Hematopoietic multipotent progenitor cell treated with erythropoietin and hydrocortisone succinate and interleukin-3 and kit ligand, for 4 days (in vitro differentiated cells): ENCODE data around the gene DDX52.
A peak's percentile ranks its signal among the peaks of the same experiment; 100 is the strongest.

Experiments
- DNase-seq: peaks from one replicate; pipeline ENCODE4 v3.0.0-alpha.2; 2015

Gene DDX52

DNA sequence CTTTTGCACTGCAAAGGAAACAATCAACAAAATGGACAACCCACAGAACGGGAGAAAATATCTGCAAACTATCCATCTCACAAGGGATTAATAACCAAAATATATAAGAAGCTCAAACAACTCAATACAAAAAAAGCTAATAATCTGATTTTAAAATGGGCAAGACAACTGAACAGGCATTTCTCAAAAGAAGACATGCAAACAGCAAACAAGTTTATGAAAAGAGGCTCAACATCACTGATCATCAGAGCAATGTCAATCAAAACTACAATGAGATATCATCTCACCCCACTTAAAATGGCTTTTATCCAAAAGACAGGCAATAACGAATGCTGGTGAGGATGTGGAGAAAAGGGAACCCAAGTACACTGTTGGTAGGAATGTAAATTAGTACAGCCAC is 68.8 kb downstream of the DDX52 start:
- DNase-seq = no peak

DNA sequence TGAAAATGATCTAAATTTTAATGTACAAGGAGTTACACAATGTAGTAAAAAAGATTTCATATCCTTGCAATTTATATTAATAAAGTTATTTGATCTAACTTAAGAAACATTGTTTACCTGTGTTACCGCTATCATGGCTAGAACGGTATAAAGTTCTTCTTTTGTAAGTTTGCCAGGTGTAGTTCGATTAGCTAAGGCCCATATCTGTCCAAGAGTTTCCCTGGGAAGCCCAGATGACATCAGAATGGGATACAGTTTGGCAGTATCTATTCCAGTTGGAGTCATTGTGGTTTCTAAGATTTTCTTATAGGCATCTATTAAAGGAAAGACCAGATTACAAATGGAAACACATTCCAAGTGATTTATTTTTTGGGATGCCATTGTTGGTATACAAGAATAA is 71.6 kb downstream of the DDX52 start:
- no peak for DNase-seq

DNA sequence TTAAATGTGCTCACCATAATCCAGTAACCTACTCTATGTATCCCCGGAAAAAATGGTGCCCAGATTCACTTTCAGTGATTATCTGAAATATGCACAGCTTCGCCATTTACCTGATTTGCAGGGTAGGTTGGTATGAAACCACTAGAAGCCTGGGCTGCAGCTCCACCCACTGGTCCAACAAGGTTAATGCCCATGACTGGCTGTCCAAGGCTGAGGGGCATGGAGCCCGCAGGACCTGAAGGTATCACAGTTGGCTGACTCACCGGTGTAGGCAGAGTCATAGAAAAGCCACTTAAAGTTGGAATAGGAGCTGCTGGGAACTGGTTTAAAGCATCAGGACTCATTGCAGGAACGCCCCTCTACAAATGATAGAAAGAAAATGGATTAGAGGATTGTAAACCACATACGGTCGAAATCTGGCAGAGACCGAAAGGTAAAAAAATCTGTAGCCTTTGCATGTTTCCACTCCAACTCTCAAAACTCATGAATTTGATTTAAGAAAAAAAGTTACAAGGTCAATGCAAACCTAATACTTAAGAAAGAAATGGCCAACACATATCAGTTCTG is 72.6 kb downstream of the DDX52 start:
- peak; percentile 78 for DNase-seq

DNA sequence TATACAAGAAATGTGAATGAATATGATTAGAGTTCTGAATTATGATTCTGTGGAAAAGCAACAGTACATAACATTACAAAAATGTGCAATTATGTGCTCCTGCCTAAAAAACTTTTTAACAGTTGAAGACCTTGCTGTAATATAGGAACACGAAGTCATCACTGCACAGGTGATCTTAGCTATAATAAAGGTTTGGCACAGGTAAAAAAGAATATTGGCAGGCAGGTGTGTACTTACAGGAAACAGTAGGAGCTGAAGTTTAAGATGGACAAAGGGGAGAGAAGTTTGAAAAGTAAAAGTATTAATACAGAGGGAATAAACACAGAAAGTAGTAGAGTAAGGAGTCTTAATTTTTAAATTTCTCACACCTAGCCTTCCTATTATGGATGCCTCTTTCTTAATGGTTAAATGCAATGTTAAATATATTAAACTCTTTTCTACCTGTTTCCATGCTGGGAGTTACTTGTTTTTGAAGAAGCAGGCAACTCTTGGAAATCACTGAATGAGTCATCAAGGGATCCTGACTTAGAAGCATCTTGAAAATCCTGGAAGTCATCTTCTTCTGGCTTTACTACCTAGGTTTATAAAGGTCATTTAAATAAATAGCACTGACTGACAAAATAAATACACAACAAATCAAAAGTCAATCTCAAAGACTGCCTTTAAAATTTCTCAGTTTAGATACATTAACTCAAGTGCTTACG is 74.7 kb downstream of the DDX52 start:
- no peak for DNase-seq

DNA sequence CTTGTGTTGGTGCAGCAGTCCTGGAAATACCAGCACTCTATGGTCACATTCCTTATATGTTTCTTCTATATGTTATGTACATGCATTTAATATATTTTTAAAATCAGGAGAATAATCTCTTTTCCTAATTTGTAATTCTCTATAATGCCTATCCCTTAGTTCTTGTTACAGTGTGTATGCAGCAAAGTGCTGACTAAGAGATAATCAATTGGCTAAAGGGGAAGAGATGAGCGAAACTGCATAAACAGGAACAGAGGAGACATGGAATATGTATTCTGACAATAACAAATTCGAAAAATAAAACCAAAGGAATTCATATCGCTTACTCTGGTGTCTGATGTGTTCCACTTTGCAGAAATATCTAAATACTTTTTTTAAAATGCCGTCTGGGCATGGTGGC is 75.7 kb downstream of the DDX52 start:
- DNase-seq = no peak

DNA sequence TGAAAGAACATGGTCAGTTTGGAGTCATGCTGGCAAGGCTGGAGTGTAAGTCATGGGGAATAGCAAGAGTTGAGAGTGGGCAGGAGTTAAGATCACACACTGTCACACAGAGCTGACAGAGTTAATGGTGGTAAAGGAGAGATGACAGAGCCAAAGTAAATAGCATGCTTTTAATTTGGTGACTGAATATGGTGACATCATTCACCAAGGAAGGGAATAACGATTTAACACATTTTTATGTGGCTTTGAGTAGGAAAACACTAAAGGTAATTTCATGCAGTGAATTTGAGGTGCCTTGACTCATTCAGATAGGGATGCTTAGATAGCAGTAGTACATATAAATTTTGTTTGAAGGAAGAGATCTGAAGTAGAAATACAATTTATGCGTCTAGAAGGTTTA is 76.1 kb downstream of the DDX52 start:
- DNase-seq = no peak

DNA sequence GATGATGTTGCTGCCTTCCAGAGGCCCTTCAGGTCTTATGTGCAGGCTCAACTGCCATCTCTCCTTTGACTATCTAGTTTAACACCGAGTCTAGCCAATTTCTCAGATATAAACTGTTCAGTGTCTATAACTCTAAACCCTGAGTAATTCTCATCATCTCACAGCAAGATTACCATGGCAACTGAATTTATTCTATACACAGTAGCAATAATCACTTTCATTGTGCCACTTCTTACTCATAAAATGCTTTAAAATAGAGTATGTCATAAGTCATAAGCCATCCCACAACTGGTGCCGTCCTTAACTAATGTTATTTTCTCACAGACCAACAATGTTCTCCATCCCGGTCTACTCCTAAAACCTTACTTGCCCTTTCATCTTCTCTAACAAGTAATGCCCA is 79.0 kb downstream of the DDX52 start:
- no peak for DNase-seq

DNA sequence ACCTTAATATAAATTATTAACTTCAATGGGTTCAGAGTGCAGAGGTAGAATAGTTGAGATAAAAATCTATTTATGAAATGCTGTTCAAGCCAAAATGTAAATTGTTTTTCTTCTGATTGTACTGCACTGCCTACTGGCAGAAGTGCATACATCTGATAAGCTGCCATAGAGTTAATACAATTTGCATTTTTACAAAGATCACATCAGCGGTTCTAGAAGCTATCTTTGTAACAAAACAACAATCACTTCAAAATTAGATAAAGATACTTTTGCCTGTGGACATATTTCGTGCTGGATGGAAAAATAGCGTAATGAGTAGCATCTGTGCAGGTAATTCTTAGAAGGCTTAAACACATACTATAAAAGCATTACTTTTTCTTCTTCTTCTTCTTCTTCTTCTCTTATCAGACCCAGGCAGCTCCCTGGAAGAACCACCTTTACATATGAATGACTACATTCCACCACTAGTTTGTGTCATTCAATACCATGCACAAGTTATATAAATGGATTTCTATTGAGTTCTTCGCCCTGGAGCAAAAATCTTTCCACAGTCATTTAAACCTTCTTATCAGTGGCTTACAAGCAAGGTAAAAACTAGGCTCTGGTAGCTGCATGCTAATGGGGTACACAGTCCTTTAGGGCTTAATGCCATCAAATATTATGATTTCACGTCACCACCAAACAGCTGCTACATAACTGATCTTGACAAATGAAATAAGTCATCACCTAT is 81.1 kb downstream of the DDX52 start:
- no peak for DNase-seq
